Measurements from ENCODE around the gene ZNF367. TPM values are rescaled to one million over a fixed set of nuclear protein-coding genes. Genes with fewer than 3 reads are reported as not detected.
A peak's percentile ranks its signal among the peaks of the same experiment; 100 is the strongest.
"Not testable (repeated sequence)": the region's sequence is repeated elsewhere in the genome, so short reads cannot be mapped to it uniquely, and the experiment has no call there.

ZNF367 gene
- total and polyA plus RNA-seq, 5 donors, result 0.86 to 1.7 (median 1.4) TPM

DNA sequence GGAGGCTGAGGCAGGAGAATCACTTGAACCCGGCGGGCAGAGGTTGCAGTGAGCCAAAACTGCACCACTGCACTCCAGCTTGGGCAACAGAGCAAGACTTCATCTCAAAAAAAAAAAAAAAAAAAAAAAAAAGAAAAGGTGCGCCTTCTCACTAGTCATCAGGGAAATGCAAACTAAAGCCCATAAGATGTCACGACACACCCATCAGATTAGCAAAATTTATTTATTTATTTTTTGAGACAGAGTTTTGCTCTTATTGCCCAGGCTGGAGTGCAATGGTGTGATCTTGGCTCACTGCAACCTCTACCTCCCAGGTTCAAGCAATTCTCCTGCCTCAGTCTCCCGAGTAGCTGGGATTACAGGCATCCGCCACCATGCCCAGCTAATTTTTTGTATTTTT lies 57.6 kb downstream of the ZNF367 start:
- ATAC-seq; H3K4me1 ChIP-seq (ENCODE audit: control insufficient read depth, insufficient read depth, low read length); H3K27ac ChIP-seq (ENCODE audit: low read length); DNase-seq; H3K27me3 ChIP-seq (ENCODE audit: control insufficient read depth, insufficient read depth); H3K4me3 ChIP-seq (ENCODE audit: low read length); H3K9me3 ChIP-seq (ENCODE audit: control insufficient read depth, low read length); intact Hi-C loops (cut with DNase I): not testable (repeated sequence)
- WGBS, result 98% methylated on average over 6 of the region's 6 CpGs

DNA sequence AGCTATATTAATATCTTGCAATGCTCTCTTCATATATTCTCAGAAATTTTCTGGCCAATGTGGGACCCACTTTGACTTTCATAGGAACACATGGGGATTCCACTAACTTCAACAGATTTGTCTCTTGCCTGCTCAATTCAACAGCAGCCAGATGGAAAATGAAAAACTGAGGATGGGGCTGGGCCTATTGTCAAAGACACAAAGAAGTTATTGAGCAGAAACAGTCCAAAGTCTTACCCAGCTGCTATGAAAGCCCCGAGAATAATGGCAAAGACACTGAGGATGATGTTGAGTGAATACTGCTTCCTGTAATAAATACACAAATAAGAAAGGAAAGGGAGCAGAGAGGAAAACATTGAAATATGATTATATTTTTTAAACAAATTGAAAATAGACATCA lies 67.3 kb downstream of the ZNF367 start:
- no peaks in the 10 kb centered on the region for H3K9me3 ChIP-seq (ENCODE audit: control insufficient read depth, low read length)
- WGBS, result 84% methylated on average over 1 of the region's 1 CpG
- H3K4me3 ChIP-seq (ENCODE audit: low read length), result no peak overlapping the region
- H3K4me1 ChIP-seq (ENCODE audit: control insufficient read depth, insufficient read depth, low read length), result no peaks in the 10 kb centered on the region
- ATAC-seq (no peak), DNase-seq (no peak)
- intact Hi-C loops (cut with DNase I), result no loop called here
- H3K27me3 ChIP-seq (ENCODE audit: control insufficient read depth, insufficient read depth), result no peaks in the 10 kb centered on the region
- H3K27ac ChIP-seq (ENCODE audit: low read length), result no peak overlapping the region

DNA sequence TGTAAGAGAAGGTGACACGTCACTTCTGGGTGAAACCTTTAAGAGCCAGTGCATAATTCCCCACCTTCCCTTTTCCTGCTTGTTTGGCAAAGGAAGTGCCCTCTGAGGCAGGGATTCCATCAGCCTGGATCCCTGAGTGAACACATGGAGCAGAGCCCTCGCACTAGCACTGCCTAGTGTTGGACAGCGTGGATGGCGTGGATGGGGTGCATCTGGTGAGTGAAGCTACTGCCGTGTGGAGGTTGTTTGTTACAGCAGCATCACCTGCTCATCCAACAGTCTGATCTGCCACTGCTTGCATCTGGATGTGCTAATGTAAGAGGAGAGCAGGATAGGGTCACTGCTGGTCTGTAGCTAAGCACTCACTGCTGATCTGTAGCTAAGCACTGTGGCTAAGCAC lies 69.9 kb downstream of the ZNF367 start:
- DNase-seq, result no peak
- WGBS, result 98% methylated on average over 5 of the region's 5 CpGs
- no peak for ATAC-seq
- Histone ChIP-seq H3K4me3 (ENCODE audit: low read length) (no peak overlapping the region), H3K4me1 (ENCODE audit: control insufficient read depth, insufficient read depth, low read length) (no peaks in the 10 kb centered on the region), H3K27me3 (ENCODE audit: control insufficient read depth, insufficient read depth) (no peaks in the 10 kb centered on the region), H3K9me3 (ENCODE audit: control insufficient read depth, low read length) (no peaks in the 10 kb centered on the region), H3K27ac (ENCODE audit: low read length) (no peak overlapping the region)
- intact Hi-C loops (cut with DNase I), result loop anchor here in 1 of 4 donors (10.0 kb wide), 1 partner anchor 67 kb away; the partner anchor contains the start of gene ZNF367

DNA sequence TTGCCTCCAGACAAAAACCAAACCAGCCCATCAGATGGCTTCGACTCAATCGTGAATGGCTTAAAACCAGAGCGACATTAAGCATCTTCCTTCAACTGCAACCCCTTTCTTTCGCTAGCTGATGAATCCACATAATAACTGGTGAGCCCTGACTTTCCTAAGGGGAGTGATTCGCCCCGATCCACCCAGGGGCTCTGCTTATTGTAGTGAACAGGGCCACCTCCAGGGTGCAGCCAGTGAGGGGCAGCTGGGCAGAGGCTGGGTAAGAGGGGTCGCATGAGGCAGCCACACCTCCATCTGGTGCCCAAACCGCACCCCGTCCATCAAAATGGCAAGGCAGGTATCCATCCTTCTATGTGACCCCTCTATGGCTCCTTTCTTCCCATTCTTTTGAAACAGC lies 72.6 kb downstream of the ZNF367 start:
- no peak overlapping the region for H3K27ac ChIP-seq (ENCODE audit: low read length)
- 94% methylated on average over 9 of the region's 9 CpGs for WGBS
- intact Hi-C loops (cut with DNase I), result loop anchor here in 1 of 4 donors (10.0 kb wide), 1 partner anchor 69 kb away; the partner anchor contains the start of gene ZNF367

DNA sequence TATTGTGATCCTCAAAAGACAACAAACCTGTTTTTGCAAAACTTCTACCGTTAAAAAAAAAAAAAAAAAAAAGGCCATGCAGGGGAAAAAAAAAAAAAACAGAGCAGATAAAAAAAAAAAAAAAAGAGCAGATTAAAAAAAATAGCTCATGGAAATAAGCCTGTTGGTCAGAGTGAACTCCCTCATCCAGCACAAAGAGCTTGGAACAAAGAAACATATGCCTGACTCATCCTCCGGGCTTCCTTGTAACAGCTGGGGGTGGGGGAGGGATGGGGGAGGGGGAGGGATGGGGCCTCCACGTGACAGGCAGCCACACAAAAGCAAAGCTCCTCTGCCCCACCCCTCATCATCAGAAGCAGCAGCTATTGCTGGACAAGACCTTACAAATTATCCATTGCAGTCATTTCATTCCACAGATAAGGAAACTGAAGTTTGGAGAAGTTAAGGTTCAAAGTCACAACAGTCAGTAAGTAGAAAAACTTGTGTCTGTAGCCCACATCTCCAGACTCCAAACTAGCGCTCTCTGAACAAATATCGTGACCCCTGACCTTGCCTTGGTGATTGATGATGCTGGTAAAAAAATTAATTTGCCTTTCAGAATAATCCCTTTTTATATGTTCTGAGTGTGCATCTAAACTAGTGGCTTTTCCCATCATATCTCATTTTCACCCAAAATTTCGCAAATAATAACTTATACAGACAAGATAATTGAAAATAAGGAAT lies 73.6 kb downstream of the ZNF367 start:
- H3K4me1 ChIP-seq (ENCODE audit: control insufficient read depth, insufficient read depth, low read length), result peaks cover 2% of the 10 kb centered on the region
- H3K9me3 ChIP-seq (ENCODE audit: control insufficient read depth, low read length), result no peaks in the 10 kb centered on the region
- intact Hi-C loops (cut with DNase I), result loop anchor here in 1 of 4 donors (10.0 kb wide), 1 partner anchor 70 kb away; the partner anchor contains the start of gene ZNF367
- DNase-seq (peak; percentile 61 to 68 (median 67)), ATAC-seq (peak; percentile 88 to 95)
- no peaks in the 10 kb centered on the region for H3K27me3 ChIP-seq (ENCODE audit: control insufficient read depth, insufficient read depth)
- WGBS, result 43% methylated on average over 6 of the region's 6 CpGs
- H3K4me3 ChIP-seq (ENCODE audit: low read length), result no peak overlapping the region
- H3K27ac ChIP-seq (ENCODE audit: low read length), result peak overlapping the region; percentile 48

More for the DNA sequence above, 72.6 kb downstream of the ZNF367 start:
- Histone ChIP-seq H3K9me3 (ENCODE audit: control insufficient read depth, low read length) (no peaks in the 10 kb centered on the region), H3K4me1 (ENCODE audit: control insufficient read depth, insufficient read depth, low read length) (peaks cover 2% of the 10 kb centered on the region), H3K4me3 (ENCODE audit: low read length) (no peak overlapping the region), H3K27me3 (ENCODE audit: control insufficient read depth, insufficient read depth) (no peaks in the 10 kb centered on the region)
- peak in 1 of 2 donors; percentile 22 for ATAC-seq
- DNase-seq, result no peak

DNA sequence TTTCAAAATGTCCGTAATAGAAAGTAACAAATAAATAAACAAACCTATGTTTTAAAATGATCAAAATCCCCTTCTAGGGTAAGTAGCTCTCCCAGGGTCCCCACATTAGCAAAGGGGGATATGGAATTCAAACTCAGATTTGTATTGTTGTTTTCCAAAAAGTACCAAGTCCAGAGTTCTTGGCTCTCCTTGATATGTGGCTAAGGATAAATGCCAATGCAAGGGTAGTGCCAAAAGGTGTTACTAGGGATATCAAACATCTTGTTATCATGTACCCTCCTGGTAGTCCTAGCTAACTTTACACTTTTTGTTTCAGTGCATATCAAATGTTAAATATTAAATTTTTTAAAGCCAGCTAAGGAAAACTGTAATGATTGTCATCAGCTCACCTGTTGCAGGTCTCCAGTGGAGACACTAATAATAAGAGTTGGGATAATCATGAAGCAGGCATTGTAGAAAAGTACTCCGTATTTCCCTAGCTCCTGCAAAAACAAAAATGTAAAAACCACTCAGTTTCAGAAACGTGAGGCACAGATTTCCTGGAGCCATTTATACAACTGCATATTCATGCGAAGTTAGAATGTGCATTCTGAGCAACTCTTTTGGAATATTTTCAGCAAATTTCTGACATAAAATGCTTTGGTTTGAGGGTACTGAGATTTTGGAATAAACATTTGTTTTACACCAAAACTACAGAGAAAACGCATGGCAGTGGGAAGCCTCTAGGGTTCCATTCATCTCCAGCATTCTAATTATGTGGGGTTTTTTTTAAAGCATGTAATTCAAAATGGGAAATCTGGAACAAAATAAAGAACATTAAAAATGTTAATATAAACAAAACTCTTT lies 74.4 kb downstream of the ZNF367 start:
- WGBS, result 60% methylated on average over 5 of the region's 5 CpGs
- H3K4me1 ChIP-seq (ENCODE audit: control insufficient read depth, insufficient read depth, low read length), result peaks cover 2% of the 10 kb centered on the region
- no peaks in the 10 kb centered on the region for H3K9me3 ChIP-seq (ENCODE audit: control insufficient read depth, low read length)
- DNase-seq (no peak), ATAC-seq (no peak)
- intact Hi-C loops (cut with DNase I), result loop anchor here in 1 of 4 donors (10.0 kb wide), 1 partner anchor 71 kb away; the partner anchor contains the start of gene ZNF367
- H3K4me3 ChIP-seq (ENCODE audit: low read length), result no peak overlapping the region
- no peak overlapping the region for H3K27ac ChIP-seq (ENCODE audit: low read length)
- H3K27me3 ChIP-seq (ENCODE audit: control insufficient read depth, insufficient read depth), result no peaks in the 10 kb centered on the region

DNA sequence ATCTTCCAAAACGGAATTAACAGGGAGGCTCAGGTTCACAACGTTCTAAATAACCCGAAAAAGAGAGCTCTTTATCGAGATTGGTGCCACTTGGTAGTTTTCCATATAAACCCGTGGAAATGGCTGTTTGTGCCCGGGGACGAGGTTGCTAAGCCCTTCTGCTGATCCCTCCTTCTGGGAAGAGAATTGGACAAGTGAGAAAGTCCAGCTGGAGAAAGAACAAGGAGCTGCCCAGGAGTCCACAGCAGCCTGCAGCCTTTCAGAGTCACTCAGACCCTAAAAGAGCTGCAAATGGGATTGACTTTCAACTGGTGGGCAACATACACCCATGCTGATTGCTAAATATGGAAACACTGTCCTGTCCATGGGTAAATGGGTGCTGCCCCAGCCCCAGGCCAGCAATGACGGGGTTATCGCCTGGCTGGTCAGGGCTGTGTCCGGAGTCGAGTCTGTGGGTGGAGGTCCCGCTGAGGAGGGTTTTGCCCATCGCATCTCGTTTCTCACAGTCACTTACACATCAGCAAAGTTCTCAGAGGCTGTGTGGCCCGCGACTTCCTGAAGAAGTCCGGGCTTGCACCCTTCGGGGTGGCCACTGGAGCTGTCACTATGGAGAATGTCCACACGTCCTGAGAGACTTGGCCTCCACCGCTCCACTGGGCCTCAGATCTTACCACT lies 75.5 kb downstream of the ZNF367 start:
- Histone ChIP-seq H3K4me3 (ENCODE audit: low read length) (no peak overlapping the region), H3K9me3 (ENCODE audit: control insufficient read depth, low read length) (no peaks in the 10 kb centered on the region), H3K27me3 (ENCODE audit: control insufficient read depth, insufficient read depth) (no peaks in the 10 kb centered on the region), H3K27ac (ENCODE audit: low read length) (peak overlapping the region; percentile 15), H3K4me1 (ENCODE audit: control insufficient read depth, insufficient read depth, low read length) (peaks cover 2% of the 10 kb centered on the region)
- ATAC-seq (no peak), DNase-seq (peak in 1 of 3 donors; percentile 53)
- intact Hi-C loops (cut with DNase I), result loop anchor here in 1 of 4 donors (10.0 kb wide), 1 partner anchor 72 kb away; the partner anchor contains the start of gene ZNF367
- WGBS, result 70% methylated on average over 20 of the region's 20 CpGs

DNA sequence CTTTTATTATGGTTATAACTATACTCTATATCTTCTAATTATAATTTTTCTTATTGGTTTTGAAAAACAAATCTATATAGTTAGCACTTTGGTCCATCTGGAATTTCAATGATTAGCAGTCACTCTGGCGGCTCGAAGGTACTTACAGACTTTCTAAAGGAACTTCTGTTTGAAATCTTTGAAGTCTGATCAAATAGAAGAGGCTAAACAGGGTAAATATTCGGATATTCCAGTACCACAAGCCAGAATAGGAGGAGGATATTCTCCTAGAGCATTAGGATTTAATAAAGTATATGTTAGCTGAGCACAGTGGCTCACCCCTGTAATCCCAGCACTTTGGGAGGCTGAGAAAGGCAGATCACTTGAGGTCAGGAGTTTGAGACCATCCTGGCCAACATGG lies 77.5 kb downstream of the ZNF367 start:
- H3K27me3 ChIP-seq (ENCODE audit: control insufficient read depth, insufficient read depth), result no peaks in the 10 kb centered on the region
- DNase-seq (no peak), ATAC-seq (no peak)
- WGBS, result 97% methylated on average over 3 of the region's 3 CpGs
- no peaks in the 10 kb centered on the region for H3K9me3 ChIP-seq (ENCODE audit: control insufficient read depth, low read length)
- intact Hi-C loops (cut with DNase I), result loop anchor here in 1 of 4 donors (10.0 kb wide), 1 partner anchor 74 kb away; the partner anchor contains the start of gene ZNF367
- no peak overlapping the region for H3K4me3 ChIP-seq (ENCODE audit: low read length)
- peaks cover 2% of the 10 kb centered on the region for H3K4me1 ChIP-seq (ENCODE audit: control insufficient read depth, insufficient read depth, low read length)
- no peak overlapping the region for H3K27ac ChIP-seq (ENCODE audit: low read length)

DNA sequence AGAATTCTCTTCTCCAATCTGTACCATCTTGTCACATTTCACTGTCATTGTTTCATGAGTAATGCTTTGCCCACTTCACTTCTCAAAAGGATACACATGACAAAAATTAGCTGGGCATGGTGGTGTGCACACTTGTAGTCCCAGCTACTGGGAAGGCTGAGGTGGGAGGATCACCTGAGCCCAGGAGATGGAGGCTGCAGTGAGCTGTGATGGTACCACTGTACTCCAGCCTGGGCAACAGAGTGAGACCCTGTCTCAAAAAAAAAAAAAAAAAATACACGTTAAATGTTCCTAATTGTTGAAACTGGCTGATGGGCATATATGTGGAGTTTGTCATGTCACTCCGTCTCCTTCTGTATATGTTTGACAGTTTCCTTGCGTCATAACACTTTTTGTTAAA lies 79.9 kb downstream of the ZNF367 start:
- intact Hi-C loops (cut with DNase I), result no loop called here
- no peaks in the 10 kb centered on the region for H3K9me3 ChIP-seq (ENCODE audit: control insufficient read depth, low read length)
- DNase-seq (no peak), ATAC-seq (no peak)
- no peak overlapping the region for H3K27ac ChIP-seq (ENCODE audit: low read length)
- 97% methylated on average over 3 of the region's 3 CpGs for WGBS
- peaks cover 2% of the 10 kb centered on the region for H3K4me1 ChIP-seq (ENCODE audit: control insufficient read depth, insufficient read depth, low read length)
- H3K4me3 ChIP-seq (ENCODE audit: low read length), result no peak overlapping the region
- no peaks in the 10 kb centered on the region for H3K27me3 ChIP-seq (ENCODE audit: control insufficient read depth, insufficient read depth)
